WTC11 (cell line): ENCODE data around the gene ADAM22. TPM values are rescaled to one million over a fixed set of nuclear protein-coding genes. Genes with fewer than 3 reads are reported as not detected.
A peak's percentile ranks its signal among the peaks of the same experiment; 100 is the strongest.

Experiments
- ATAC-seq: fragments of 200-7000 bp; cut with Tn5 transposase; 2 replicates; pipeline ENCODE4 v1.10.0; 2021; ENCODE audit warnings: mild to moderate bottlenecking, moderate library complexity
- CTCF ChIA-PET: fragments of 300-600 bp; sonication (Branson Sonifier 250); formaldehyde crosslinking; loops from one replicate; lab custom pipeline; 2021; ENCODE audit warnings: antibody characterized with exemption; lab: Charles Lee
- POLR2A ChIA-PET: fragments of 350-600 bp; sonication (Branson Sonifier 250); formaldehyde crosslinking; loops from one replicate; lab custom pipeline; 2021; ENCODE audit warnings: antibody characterized with exemption; lab: Charles Lee
- DNase-seq: peaks from one replicate; pipeline ENCODE4 v3.0.0; 2021; ENCODE audit warnings: low spot score
- H3K27ac Mint-ChIP-seq: 2 replicates; pipeline ENCODE4 v1.8.0; 2021; ENCODE audit warnings: mixed read lengths
- H3K27me3 Mint-ChIP-seq: 2 replicates; pipeline ENCODE4 v1.8.0; 2021; ENCODE audit warnings: low read depth, mild to moderate bottlenecking, moderate library complexity, mixed read lengths
- H3K36me3 Mint-ChIP-seq: 2 replicates; pipeline ENCODE4 v1.8.0; 2021; ENCODE audit warnings: mixed read lengths
- H3K4me1 Mint-ChIP-seq: 2 replicates; pipeline ENCODE4 v1.8.0; 2022; ENCODE audit warnings: mixed read lengths
- H3K4me3 Mint-ChIP-seq: 2 replicates; pipeline ENCODE4 v1.8.0; 2021; ENCODE audit warnings: mild to moderate bottlenecking, moderate library complexity, mixed read lengths
- H3K9me3 Mint-ChIP-seq: 2 replicates; pipeline ENCODE4 v1.8.0; 2021; ENCODE audit warnings: mixed read lengths
- ELF4 ChIP-seq: sonication (generic); formaldehyde crosslinking; IDR thresholded peaks from 2 replicates; pipeline ENCODE4 v1.8.1; 2022; ENCODE audit warnings: low read depth, mild to moderate bottlenecking, moderate library complexity, missing genetic modification reagents
- EMX1 ChIP-seq: fragments of 250-450 bp; sonication (Bioruptor Pico); IDR thresholded peaks from 2 replicates; pipeline ENCODE4 v1.8.0; 2021; ENCODE audit warnings: mild to moderate bottlenecking
- ERG ChIP-seq: fragments of 250-450 bp; sonication (Bioruptor Pico); IDR thresholded peaks from 2 replicates; pipeline ENCODE4 v1.8.0; 2021; ENCODE audit warnings: mild to moderate bottlenecking
- ESRRA ChIP-seq: sonication (generic); formaldehyde crosslinking; IDR thresholded peaks from 2 replicates; pipeline ENCODE4 v1.8.1; 2022; ENCODE audit warnings: mild to moderate bottlenecking, missing genetic modification reagents, borderline replicate concordance
- GABPB1 ChIP-seq: sonication (generic); formaldehyde crosslinking; IDR thresholded peaks from 2 replicates; pipeline ENCODE4 v1.8.1; 2023; ENCODE audit warnings: mild to moderate bottlenecking, missing genetic modification reagents
- HMGXB4 ChIP-seq: sonication (generic); formaldehyde crosslinking; IDR thresholded peaks from 2 replicates; pipeline ENCODE4 v1.8.1; 2023; ENCODE audit warnings: mild to moderate bottlenecking, moderate library complexity, missing genetic modification reagents
- JUN ChIP-seq: sonication (generic); formaldehyde crosslinking; IDR thresholded peaks from 2 replicates; pipeline ENCODE4 v1.8.0; 2023; ENCODE audit warnings: mild to moderate bottlenecking, missing genetic modification reagents
- MYBL2 ChIP-seq: sonication (generic); formaldehyde crosslinking; IDR thresholded peaks from 2 replicates; pipeline ENCODE4 v1.8.1; 2023; ENCODE audit warnings: mild to moderate bottlenecking, moderate library complexity, missing genetic modification reagents
- NFATC4 ChIP-seq: fragments of 250-450 bp; sonication (Bioruptor Pico); IDR thresholded peaks from 2 replicates; pipeline ENCODE4 v1.9.0; 2021; ENCODE audit warnings: mild to moderate bottlenecking
- NR2C2 ChIP-seq: sonication (generic); formaldehyde crosslinking; IDR thresholded peaks from 2 replicates; pipeline ENCODE4 v1.8.0; 2022; ENCODE audit warnings: mild to moderate bottlenecking, missing genetic modification reagents
- PREB ChIP-seq: sonication (generic); formaldehyde crosslinking; IDR thresholded peaks from 2 replicates; pipeline ENCODE4 v1.8.1; 2022; ENCODE audit warnings: mild to moderate bottlenecking, missing genetic modification reagents, moderate library complexity, borderline replicate concordance
- RELA ChIP-seq: sonication (generic); formaldehyde crosslinking; IDR thresholded peaks from 2 replicates; pipeline ENCODE4 v1.8.1; 2022; ENCODE audit warnings: missing genetic modification reagents, mild to moderate bottlenecking, borderline replicate concordance
- SP1 ChIP-seq: sonication (generic); formaldehyde crosslinking; conservative IDR thresholded peaks from 2 replicates; pipeline ENCODE4 v1.8.1; 2022; ENCODE audit warnings: missing genetic modification reagents
- STAT6 ChIP-seq: sonication (generic); formaldehyde crosslinking; conservative IDR thresholded peaks from 2 replicates; pipeline ENCODE4 v1.8.1; 2023; ENCODE audit warnings: mild to moderate bottlenecking, low read depth, missing genetic modification reagents, moderate library complexity
- ZBTB21 ChIP-seq: sonication (generic); formaldehyde crosslinking; IDR thresholded peaks from 2 replicates; pipeline ENCODE4 v1.8.1; 2023; ENCODE audit warnings: mild to moderate bottlenecking, missing genetic modification reagents, borderline replicate concordance
- ZMAT4 ChIP-seq: fragments of 250-450 bp; sonication (Bioruptor Pico); IDR thresholded peaks from 2 replicates; pipeline ENCODE4 v1.9.0; 2021; ENCODE audit warnings: mild to moderate bottlenecking
- ZSCAN18 ChIP-seq: fragments of 250-450 bp; sonication (Bioruptor Pico); IDR thresholded peaks from 2 replicates; pipeline ENCODE4 v2.1.2; 2022; ENCODE audit warnings: mild to moderate bottlenecking, moderate library complexity
- total RNA-seq: library from RNA; stranded (reverse); gene quantifications from 3 replicates; pipeline ENCODE4 v1.2.3, GENCODE V29; 2021
- TF ChIP-seq, protein P1 (sequence below): sonication (generic); formaldehyde crosslinking; IDR thresholded peaks from 2 replicates; pipeline ENCODE4 v1.8.0; 2022; ENCODE audit warnings: mild to moderate bottlenecking, missing genetic modification reagents
- TF ChIP-seq, protein P2 (sequence below): sonication (generic); formaldehyde crosslinking; IDR thresholded peaks from 2 replicates; pipeline ENCODE4 v1.8.1; 2023; ENCODE audit warnings: mild to moderate bottlenecking, missing genetic modification reagents

Gene ADAM22
- total RNA-seq, 1 experiment from 2014 or later = 12.4 TPM

- Mint-ChIP-seq H3K4me3 (no peak overlapping the region), H3K27ac (peak overlapping the region; percentile 20; the same call in 1 of the 2 replicates), H3K9me3 (no peaks in the 10 kb centered on the region), H3K4me1 (peaks cover 11% of the 10 kb centered on the region), H3K36me3 (no peaks in the 10 kb centered on the region), H3K27me3 (no peaks in the 10 kb centered on the region)
- CTCF ChIA-PET = no interaction called here
- ATAC-seq (no peak), DNase-seq (no peak)
- no peak for TF ChIP-seq ELF4 (CRISPR knock-in tag)
- TF ChIP-seq RELA (CRISPR knock-in tag) = no peak
- TF ChIP-seq, protein P1, sequence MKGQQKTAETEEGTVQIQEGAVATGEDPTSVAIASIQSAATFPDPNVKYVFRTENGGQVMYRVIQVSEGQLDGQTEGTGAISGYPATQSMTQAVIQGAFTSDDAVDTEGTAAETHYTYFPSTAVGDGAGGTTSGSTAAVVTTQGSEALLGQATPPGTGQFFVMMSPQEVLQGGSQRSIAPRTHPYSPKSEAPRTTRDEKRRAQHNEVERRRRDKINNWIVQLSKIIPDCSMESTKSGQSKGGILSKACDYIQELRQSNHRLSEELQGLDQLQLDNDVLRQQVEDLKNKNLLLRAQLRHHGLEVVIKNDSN = no peak
- no peak for TF ChIP-seq PREB (CRISPR knock-in tag)
- TF ChIP-seq EMX1 (CRISPR knock-in tag) = no peak
- TF ChIP-seq JUN (CRISPR knock-in tag) = no peak
- no peak for TF ChIP-seq ERG (CRISPR knock-in tag)
- TF ChIP-seq ESRRA (CRISPR knock-in tag) = no peak
- TF ChIP-seq SP1 (CRISPR knock-in tag) = no peak
- TF ChIP-seq ZSCAN18 (CRISPR knock-in tag) = no peak
- POLR2A ChIA-PET = no interaction called here
Measured at GRCh38 chr7:88002617-88003016, 68.6 kb downstream of the ADAM22 start.

- no peak overlapping the region; the same call in 1 of the 2 replicates for H3K27ac Mint-ChIP-seq
- no peaks in the 10 kb centered on the region for H3K27me3 Mint-ChIP-seq
- POLR2A ChIA-PET = no interaction called here
- ATAC-seq = no peak
- H3K4me3 Mint-ChIP-seq = no peak overlapping the region
- DNase-seq = no peak
- H3K36me3 Mint-ChIP-seq = no peaks in the 10 kb centered on the region
- H3K9me3 Mint-ChIP-seq = no peaks in the 10 kb centered on the region
- H3K4me1 Mint-ChIP-seq = peaks cover 11% of the 10 kb centered on the region
- CTCF ChIA-PET = interaction anchor here (1.0 kb wide), 1 partner anchor 108 kb away, joined by 3 read pairs; no protein-coding TSS in a partner anchor
- TF ChIP-seq JUN (CRISPR knock-in tag) (no peak), ZBTB21 (CRISPR knock-in tag) (no peak), HMGXB4 (no peak), MYBL2 (CRISPR knock-in tag) (no peak), ZMAT4 (no peak), GABPB1 (CRISPR knock-in tag) (no peak), STAT6 (CRISPR knock-in tag) (no peak), NFATC4 (CRISPR knock-in tag) (no peak), ELF4 (CRISPR knock-in tag) (no peak), NR2C2 (CRISPR knock-in tag) (no peak)
- TF ChIP-seq, protein P2, sequence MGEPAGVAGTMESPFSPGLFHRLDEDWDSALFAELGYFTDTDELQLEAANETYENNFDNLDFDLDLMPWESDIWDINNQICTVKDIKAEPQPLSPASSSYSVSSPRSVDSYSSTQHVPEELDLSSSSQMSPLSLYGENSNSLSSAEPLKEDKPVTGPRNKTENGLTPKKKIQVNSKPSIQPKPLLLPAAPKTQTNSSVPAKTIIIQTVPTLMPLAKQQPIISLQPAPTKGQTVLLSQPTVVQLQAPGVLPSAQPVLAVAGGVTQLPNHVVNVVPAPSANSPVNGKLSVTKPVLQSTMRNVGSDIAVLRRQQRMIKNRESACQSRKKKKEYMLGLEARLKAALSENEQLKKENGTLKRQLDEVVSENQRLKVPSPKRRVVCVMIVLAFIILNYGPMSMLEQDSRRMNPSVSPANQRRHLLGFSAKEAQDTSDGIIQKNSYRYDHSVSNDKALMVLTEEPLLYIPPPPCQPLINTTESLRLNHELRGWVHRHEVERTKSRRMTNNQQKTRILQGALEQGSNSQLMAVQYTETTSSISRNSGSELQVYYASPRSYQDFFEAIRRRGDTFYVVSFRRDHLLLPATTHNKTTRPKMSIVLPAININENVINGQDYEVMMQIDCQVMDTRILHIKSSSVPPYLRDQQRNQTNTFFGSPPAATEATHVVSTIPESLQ (CRISPR knock-in tag) = no peak
Measured at GRCh38 chr7:88003581-88003980, 69.5 kb downstream of the ADAM22 start.
